ENCODE data around the gene BCL2L2.

DNA sequence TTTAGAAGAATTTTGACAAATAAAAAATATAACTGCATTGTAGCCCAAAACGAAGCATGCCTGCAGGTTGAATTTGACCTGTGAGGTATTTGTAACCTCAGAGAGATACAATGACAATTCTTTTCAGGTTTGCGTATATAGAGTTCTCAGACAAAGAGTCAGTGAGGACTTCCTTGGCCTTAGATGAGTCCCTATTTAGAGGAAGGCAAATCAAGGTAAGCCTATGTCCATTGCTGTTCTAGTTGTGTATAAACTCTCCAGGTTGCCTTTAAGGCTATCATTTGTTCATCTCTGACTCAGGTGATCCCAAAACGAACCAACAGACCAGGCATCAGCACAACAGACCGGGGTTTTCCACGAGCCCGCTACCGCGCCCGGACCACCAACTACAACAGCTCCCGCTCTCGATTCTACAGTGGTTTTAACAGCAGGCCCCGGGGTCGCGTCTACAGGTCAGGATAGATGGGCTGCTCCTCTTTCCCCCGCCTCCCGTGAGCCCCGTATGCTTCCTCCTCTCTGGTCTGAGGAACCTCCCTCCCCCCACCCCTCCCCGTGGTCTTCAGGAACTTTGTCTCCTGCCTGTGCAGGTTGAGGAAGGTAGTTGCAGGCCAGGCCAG lies 17.3 kb downstream of the BCL2L2 start:
- no peak for TF ChIP-seq RAD21 (IDR thresholded peaks at IDR 0.05; ENCODE audit: insufficient read depth, low read depth, low read length)
- TF ChIP-seq, protein P1, sequence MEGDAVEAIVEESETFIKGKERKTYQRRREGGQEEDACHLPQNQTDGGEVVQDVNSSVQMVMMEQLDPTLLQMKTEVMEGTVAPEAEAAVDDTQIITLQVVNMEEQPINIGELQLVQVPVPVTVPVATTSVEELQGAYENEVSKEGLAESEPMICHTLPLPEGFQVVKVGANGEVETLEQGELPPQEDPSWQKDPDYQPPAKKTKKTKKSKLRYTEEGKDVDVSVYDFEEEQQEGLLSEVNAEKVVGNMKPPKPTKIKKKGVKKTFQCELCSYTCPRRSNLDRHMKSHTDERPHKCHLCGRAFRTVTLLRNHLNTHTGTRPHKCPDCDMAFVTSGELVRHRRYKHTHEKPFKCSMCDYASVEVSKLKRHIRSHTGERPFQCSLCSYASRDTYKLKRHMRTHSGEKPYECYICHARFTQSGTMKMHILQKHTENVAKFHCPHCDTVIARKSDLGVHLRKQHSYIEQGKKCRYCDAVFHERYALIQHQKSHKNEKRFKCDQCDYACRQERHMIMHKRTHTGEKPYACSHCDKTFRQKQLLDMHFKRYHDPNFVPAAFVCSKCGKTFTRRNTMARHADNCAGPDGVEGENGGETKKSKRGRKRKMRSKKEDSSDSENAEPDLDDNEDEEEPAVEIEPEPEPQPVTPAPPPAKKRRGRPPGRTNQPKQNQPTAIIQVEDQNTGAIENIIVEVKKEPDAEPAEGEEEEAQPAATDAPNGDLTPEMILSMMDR (IDR thresholded peaks at IDR 0.05 in 2 of 3, conservative IDR thresholded peaks at IDR 0.05 in 1 of 3; ENCODE audit: control insufficient read depth in 2 of 3, extremely low read depth in 1 of 3, insufficient read depth in 1 of 3, low read depth in 3 of 3, low read length in 3 of 3): no peak
- TF ChIP-seq POLR2A (IDR thresholded peaks at IDR 0.05; ENCODE audit: low read depth, low read length): no peak
- no peak for TF ChIP-seq PAX5 (IDR thresholded peaks at IDR 0.05; ENCODE audit: borderline replicate concordance, low read depth, low read length)
- TF ChIP-seq KAT2A (conservative IDR thresholded peaks at IDR 0.05; ENCODE audit: control insufficient read depth, low read depth, low read length): no peak
- TF ChIP-seq YY1 (IDR thresholded peaks at IDR 0.05; ENCODE audit: low read depth, low read length): no peak
- no peak for TF ChIP-seq PML (IDR thresholded peaks at IDR 0.05; ENCODE audit: low read length)
- no peak for TF ChIP-seq POLR2AphosphoS5 (IDR thresholded peaks at IDR 0.05; ENCODE audit: low read length)
- no peak for TF ChIP-seq NFXL1 (IDR thresholded peaks at IDR 0.05; ENCODE audit: borderline replicate concordance)
- TF ChIP-seq, protein P2, sequence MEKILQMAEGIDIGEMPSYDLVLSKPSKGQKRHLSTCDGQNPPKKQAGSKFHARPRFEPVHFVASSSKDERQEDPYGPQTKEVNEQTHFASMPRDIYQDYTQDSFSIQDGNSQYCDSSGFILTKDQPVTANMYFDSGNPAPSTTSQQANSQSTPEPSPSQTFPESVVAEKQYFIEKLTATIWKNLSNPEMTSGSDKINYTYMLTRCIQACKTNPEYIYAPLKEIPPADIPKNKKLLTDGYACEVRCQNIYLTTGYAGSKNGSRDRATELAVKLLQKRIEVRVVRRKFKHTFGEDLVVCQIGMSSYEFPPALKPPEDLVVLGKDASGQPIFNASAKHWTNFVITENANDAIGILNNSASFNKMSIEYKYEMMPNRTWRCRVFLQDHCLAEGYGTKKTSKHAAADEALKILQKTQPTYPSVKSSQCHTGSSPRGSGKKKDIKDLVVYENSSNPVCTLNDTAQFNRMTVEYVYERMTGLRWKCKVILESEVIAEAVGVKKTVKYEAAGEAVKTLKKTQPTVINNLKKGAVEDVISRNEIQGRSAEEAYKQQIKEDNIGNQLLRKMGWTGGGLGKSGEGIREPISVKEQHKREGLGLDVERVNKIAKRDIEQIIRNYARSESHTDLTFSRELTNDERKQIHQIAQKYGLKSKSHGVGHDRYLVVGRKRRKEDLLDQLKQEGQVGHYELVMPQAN (conservative IDR thresholded peaks at IDR 0.05): no peak
- TF ChIP-seq, protein P3, sequence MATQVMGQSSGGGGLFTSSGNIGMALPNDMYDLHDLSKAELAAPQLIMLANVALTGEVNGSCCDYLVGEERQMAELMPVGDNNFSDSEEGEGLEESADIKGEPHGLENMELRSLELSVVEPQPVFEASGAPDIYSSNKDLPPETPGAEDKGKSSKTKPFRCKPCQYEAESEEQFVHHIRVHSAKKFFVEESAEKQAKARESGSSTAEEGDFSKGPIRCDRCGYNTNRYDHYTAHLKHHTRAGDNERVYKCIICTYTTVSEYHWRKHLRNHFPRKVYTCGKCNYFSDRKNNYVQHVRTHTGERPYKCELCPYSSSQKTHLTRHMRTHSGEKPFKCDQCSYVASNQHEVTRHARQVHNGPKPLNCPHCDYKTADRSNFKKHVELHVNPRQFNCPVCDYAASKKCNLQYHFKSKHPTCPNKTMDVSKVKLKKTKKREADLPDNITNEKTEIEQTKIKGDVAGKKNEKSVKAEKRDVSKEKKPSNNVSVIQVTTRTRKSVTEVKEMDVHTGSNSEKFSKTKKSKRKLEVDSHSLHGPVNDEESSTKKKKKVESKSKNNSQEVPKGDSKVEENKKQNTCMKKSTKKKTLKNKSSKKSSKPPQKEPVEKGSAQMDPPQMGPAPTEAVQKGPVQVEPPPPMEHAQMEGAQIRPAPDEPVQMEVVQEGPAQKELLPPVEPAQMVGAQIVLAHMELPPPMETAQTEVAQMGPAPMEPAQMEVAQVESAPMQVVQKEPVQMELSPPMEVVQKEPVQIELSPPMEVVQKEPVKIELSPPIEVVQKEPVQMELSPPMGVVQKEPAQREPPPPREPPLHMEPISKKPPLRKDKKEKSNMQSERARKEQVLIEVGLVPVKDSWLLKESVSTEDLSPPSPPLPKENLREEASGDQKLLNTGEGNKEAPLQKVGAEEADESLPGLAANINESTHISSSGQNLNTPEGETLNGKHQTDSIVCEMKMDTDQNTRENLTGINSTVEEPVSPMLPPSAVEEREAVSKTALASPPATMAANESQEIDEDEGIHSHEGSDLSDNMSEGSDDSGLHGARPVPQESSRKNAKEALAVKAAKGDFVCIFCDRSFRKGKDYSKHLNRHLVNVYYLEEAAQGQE (IDR thresholded peaks at IDR 0.05; ENCODE audit: low read depth, low read length): no peak
- no peak for TF ChIP-seq EZH2 (IDR thresholded peaks at IDR 0.05; ENCODE audit: borderline replicate concordance, control insufficient read depth, low read depth, low read length)
- no peak for TF ChIP-seq NFYA (IDR thresholded peaks at IDR 0.05; ENCODE audit: borderline replicate concordance, low read depth, low read length)

Measured in GM12878 (cell line).